AML-193 (cell line): ENCODE data around the gene PCBD1.
"Not testable (repeated sequence)": the region's sequence is repeated elsewhere in the genome, so short reads cannot be mapped to it uniquely, and the experiment has no call there.

ENCODE experiments used
- DNase-seq, 2 experiments: peaks; one replicate each; lab custom pipeline; 2025; lab: John Stamatoyannopoulos, UW

The PCBD1 gene

GRCh38 chr10:70863470-70864160 lies 24.8 kb downstream of the PCBD1 start:
- DNase-seq, result no peak

DNA sequence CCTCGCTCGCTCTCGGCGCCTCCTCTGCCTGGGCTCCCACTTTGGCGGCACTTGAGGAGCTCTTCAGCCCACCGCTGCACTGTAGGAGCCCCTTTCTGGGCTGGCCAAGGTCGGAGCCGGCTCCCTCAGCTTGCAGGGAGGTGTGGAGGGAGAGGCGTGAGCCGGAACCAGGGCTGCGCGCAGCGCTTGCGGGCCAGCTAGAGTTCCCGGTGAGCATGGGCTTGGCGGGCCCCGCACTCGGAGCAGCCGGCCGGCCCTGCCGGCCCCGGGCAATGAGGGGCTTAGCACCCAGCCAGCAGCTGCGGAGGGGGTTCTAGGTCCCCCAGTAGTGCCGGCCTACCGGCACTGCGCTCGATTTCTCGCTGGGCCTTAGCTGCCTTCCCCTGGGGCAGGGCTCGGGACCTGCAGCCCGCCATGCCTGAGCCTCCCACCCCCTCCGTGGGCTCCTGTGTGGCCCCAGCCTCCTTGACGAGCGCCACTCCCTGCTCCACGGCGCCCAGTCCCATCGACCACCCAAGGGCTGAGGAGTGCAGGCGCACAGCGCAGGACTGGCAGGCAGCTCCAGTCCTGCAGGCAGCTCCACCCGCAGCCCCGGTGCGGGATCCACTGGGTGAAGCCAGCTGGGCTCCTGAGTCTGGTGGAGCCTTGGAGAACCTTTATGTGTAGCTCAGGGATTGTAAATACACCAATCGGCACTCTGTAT lies 26.7 kb downstream of the PCBD1 start:
- not testable (repeated sequence) for DNase-seq

- no peak for DNase-seq
Observed at GRCh38 chr10:70858759-70859158, 29.6 kb downstream of the PCBD1 start.

GRCh38 chr10:70856454-70856853 lies 31.9 kb downstream of the PCBD1 start:
- no peak for DNase-seq

- no peak for DNase-seq
Observed at GRCh38 chr10:70853457-70853856, 34.9 kb downstream of the PCBD1 start.

DNA sequence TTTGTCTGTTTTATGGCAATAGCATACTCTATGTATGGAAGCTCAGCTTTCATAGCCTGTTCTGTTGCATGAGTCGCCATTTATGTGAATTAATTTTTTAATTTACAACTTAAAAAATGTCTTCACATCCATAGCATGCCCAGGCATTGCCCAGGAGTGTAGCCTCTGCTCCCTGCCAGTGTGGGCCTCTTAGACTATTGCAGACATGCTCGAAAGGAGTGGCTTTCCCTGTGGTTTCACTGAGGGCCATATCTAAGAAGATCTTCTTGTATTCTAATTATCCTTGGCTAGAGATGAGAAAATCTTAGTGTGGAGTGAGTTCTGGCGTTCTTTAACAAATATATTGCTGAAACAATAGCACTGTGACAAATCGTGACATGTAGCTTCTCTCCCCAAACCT lies 35.3 kb downstream of the PCBD1 start:
- DNase-seq, result no peak

DNA sequence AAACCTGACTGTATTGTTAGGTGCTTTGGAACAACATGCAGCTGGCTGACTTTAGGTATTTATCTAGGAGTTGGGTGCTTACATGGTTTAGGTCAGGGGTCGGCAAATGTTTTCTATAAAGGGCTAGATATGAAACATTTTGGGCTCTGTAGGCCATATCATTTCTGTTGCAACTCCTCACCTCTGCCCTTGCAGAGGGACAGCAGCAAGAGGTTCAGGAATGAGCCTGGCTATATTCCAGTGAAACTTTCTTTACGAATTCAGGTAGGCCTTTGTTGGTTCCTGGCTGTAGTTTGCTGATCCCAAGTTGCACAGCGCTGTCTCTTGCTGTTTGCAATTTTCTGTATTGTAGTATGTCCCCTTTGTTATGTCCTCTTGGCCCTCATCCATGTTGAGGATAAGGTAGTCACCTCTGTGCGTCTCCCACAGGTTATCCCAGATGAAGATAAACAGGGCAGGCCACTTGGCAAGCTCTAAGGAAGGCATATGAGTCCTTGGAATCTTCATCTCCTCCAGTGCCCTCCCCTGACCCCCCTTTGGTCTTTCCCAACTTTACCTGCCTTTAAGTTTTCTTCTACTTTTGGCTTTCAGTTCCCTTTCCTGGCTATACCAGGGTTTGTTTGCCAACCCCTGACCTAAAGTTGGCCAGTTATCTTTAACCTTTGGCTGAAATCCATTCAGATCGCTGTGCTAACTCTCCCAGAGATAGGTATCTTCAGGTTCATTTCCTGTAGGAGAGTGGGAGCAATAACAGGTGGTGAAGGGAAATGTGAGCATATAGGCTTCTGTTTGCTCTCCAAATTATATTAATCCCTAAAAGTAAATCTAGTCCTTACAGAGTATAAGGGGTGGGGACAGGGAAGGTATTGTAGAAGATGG lies 36.5 kb downstream of the PCBD1 start:
- DNase-seq, result no peak

GRCh38 chr10:70850097-70850496 lies 38.3 kb downstream of the PCBD1 start:
- no peak for DNase-seq

DNA sequence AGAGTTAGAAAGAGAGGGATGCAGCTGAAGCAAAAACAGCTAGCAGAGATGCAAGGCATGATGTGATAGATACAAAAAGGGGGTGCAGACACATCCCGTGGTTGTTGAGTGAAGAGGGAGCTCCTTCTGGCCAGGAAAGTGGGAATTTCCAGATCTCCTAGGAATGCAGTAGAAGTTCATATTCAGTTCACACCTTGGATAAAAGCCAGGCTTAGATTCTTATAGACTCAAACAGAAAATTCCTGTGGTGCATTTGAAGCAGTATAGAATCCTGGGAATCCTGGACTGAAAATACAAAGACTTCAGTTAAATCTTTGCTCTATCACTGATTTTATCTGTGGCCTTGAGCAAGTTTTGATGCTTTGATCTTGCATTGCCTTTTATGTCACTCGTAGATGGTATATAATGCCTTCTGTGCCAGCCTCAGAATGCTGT lies 38.8 kb downstream of the PCBD1 start:
- DNase-seq, result no peak

GRCh38 chr10:70847659-70848360 lies 40.6 kb downstream of the PCBD1 start:
- DNase-seq, result no peak

- DNase-seq, result no peak
Observed at GRCh38 chr10:70846795-70847194, 41.6 kb downstream of the PCBD1 start.

DNA sequence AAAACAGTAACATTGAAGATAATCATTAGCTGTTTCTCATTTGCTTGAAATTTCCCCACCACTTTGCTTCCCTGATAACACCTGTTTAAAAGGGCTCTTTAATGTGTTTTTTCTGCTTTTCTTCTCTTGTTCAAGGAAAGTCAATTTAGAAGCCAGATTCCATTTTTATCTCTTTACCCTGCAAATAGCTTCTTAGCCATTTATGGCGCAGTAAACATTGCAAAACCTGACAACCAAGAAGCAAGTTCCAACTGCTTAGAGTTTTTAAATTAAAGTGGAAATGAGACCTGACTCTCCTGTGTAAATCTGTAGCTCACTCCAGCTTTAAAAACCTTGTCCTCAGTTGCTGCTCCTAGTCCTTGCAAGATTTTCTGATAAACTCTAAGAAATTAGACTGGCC lies 42.5 kb downstream of the PCBD1 start:
- DNase-seq, result no peak

DNA sequence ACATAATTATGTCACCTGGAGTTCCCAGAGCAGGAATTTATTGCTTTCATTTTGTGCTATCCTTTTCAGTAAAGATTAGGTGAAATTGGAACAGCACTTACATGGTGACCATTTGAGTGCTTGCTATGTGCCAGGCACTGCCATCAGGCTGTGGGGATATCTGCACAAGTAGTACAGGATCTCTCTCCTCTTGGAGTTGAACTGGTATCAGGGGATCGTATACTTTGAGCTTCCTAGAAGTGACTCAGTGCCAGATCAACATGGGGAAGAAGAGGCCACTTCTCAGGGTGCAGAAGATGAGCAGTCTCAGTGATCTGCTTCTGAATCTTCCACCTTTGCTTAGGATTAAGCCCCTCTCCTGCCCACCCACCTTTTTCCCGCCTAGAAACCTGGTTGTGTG lies 43.1 kb downstream of the PCBD1 start:
- DNase-seq, result no peak

DNA sequence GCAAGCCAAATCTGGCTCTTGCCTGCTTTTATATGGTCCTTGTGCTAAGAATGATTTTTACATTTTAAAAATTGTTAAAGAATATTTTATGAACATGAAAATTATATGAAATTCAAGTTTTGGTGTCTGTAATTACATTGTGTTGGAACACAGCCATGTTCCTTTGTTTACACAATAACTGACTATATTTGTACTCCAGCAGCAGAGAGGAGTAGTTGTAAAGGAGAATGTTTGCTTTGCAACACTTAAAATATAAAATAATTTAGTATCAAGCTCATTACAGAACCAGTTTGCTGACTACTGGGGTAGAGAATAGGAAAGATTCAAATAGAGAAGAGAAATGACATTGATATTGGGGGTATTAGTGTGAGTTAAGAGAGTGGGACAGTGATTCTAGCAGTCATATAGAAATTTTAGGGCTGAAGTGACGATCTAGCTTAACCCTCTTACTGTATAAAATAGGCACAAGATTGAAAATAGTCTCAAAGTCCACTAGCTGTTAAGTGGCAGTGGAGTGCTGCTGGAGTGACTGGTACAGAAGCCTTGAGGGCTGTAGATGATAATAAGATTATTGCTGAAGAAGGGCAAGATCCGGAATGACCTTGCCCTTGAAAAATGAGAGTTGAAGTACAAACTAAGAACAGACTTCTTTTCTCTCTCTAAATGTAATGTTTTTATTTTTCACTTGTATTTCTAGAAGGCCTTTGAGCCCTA lies 44.4 kb downstream of the PCBD1 start:
- DNase-seq, result no peak

- DNase-seq, result no peak
Observed at GRCh38 chr10:70843333-70843732, 45.0 kb downstream of the PCBD1 start.

DNA sequence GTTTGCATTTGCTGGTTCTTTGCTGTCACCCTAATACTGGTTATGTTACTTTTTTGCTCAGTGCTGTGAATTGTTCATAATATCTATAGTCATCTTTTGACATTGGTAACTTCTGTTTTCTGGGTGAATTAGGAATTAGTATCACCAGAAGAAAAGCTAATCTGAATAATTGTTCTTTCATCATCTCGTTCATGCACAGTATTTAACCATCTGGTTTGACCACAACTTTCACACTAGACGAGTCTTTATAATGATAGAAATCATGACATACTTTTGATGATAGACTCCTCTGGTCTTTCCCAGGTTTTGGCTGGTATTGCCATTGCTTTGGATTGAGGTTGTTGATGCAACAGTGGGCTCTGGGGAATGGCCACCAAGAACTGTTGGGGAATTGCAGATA lies 47.5 kb downstream of the PCBD1 start:
- no peak for DNase-seq

DNA sequence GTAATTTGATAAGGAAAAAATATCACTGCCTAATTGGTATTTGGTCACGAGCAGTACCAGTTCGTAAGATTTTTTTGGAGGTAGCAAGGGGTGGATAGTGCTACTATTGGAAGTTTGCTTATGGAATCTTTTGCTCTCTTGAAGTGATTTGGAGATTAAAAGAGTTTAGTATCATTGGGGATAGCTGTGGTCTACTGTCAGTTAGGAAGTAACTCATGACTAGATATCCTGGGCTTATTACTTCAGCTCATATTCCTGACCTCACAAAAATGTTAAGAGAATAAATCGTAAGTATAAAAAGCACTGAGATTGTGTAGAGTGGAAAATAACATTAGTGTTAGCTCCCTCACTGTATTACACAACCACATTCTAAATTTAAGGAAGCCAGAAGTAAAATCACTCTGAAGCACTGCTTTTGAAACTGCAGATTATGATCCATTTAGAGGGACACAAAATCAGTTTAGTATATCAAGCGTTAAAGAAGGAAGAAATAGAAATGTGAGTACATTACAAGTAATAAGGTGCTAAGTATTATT lies 50.0 kb downstream of the PCBD1 start:
- DNase-seq, result no peak

DNA sequence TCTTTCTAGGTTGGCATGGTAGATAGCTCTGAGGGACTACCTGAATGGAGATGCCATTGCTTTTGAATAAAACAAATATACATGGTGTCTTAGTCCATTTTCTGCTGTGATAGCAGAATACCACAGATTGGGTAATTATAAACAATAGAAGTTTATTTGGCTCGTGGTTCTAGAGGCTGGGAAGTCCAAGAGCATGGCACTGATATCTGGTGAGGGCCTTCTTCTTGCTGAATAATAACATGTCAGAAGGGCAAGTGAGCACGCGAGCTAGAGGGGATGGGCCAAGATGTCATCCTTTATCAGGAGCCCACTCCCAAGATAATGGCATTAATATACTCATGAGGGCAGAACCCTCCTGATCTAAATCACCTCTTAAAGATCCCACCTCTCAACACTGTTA lies 50.7 kb downstream of the PCBD1 start:
- no peak for DNase-seq

DNA sequence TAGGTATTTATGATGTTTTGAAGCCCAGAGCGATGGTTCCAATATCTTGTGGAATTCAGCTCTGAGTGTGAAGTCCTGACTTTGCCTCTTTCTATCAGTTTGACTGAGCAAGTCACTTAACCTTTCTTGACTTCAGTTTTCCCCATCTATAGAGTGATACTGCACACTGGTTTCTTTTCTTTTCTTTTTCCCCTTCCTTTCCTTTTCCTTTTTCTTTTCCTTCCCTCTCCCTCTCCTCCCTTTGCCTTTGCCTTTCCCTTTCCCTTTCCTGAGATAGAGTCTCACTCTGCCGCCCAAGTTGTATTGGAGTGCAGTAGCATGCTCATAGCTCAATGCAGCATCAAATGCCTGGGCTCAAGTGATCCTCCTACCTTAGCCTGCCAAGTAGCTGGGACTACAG lies 52.0 kb downstream of the PCBD1 start:
- DNase-seq, result no peak

DNA sequence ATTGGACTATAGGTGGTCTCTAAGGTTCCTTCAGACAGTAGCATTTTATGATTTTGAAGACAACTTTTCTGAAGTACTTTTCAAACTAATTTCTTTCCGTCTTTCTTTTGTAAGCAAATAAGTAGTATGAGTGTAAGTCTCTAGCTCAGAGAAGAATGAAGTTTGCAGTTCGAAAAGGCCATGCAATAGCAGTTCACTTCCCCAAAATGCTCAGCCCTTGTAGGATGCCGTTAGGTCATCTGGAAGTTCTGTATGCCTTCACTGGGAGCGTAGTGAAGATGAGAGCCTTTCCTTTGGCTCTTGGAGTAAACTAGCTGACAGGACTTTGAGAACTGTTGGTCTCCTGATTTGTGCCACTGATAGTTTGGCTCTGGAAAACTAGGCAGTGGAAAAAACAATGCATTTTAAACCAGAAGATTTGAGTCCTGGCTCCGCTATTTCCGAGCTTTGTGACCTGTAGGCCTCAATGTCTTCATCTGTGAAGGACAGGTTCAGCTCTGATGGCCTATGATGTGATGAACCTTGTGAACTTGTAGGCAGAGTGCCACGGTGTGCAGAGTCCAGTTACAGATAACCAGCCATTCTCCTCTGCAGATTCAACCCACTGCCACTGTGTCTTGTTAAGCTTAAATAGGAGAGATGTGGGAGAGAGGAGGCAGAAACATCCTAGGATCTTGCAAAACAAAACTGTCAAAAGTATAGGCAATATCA lies 53.8 kb downstream of the PCBD1 start:
- peak in 1 of 2 experiments; percentile 6 for DNase-seq

- no peak for DNase-seq
Observed at GRCh38 chr10:70834021-70834420, 54.3 kb downstream of the PCBD1 start.
